SKM-1 treated with dmso at 0.1 percent for 144 hours (cell line): ENCODE results near the gene ADAMTS12.
A peak's percentile ranks its signal among the peaks of the same experiment; 100 is the strongest.

Experiments used
- DNase-seq: peaks from one replicate; lab custom pipeline; 2025; ENCODE audit not compliant: unreplicated experiment; lab: John Stamatoyannopoulos, UW

The ADAMTS12 gene

DNA sequence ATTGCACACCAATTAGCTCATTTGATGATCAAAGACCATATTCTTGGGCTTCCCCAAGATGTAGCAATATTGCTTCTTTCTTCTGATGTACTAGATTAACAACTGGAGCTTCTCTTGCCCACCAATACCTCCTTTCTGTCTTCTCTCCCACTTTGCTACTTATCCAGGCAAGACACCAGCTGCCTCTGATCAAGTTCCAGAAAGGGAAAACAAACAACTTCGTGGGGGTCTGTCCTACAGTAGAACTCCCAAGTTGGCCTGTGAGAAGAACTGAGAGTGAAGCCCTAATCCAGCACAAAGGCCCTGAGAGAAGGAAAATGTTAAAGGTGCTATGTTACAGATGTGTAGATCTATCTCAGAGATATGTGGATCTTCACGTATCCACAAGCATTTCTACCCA is 44.9 kb downstream of the ADAMTS12 start:
- DNase-seq: no peak

GRCh38 chr5:33843579-33843978 is 48.2 kb downstream of the ADAMTS12 start:
- DNase-seq: no peak

- no peak for DNase-seq
Measured at GRCh38 chr5:33842456-33842855, 49.3 kb downstream of the ADAMTS12 start.

DNA sequence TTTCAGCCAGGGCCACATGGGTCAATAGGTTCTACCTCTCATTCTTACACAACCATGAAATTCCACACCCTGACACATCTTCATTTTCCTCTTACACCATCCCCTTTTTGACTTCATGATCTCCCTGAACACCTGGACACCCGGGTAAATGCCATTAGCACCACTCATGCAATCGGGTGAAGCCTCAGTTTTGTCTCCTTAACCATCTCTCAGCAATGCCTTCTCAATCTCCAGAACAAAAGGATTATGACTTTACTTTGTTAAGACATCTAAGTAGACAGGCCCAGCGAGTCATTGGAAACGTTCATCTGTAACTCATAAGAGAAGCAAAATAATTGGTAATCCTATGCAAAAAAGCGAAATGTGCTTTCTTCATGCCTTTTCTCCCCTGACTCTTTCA is 49.9 kb downstream of the ADAMTS12 start:
- no peak for DNase-seq

DNA sequence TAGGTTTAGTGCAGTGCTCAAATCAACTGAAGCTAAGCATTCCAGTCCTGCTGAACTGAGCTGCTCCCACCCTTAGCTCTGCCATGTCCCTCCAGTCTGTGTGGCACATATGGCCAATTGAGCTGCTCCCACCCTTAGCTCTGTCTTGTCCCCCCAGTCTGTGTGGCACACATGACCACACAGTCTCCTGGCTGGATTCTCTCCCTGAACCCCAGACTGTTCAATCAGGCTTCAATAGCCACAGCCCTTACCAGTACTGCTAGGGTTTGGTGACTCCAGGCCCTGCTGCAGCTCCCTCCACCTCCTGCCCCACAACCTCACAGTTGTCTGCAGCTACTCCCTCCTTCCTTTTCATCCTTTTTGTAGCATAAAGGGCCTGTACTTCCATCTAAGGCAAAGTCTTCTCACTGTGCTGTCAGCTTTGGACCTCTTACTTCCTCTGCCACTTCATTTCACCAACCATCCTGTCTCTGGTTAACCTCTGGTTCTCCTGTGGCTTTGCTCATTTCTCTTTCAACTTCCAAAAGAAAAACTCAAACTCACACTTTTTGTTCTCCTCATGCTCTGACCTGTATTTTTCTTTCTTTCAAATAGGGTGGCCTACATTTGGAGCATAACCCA is 50.8 kb downstream of the ADAMTS12 start:
- DNase-seq: no peak

GRCh38 chr5:33837301-33837700 is 54.5 kb downstream of the ADAMTS12 start:
- DNase-seq: no peak

DNA sequence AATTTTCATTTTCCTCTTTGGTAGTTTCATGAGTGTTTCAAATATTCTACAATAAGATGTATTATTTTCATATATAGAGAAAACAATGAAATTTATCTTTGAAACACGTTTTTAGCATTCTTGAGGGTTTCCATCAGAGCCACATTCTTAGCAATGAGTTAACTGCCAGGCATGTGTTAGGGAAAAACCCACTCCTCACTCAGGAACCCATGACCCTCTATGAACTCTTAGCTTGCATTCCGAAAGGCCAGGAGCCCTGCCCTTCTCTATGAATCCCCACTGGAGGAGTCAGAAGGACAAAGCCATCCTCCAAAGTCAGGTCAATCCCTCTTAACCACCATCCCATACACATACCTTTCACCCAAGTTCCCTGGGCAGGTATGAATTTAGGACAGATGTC is 57.5 kb downstream of the ADAMTS12 start:
- no peak for DNase-seq

DNA sequence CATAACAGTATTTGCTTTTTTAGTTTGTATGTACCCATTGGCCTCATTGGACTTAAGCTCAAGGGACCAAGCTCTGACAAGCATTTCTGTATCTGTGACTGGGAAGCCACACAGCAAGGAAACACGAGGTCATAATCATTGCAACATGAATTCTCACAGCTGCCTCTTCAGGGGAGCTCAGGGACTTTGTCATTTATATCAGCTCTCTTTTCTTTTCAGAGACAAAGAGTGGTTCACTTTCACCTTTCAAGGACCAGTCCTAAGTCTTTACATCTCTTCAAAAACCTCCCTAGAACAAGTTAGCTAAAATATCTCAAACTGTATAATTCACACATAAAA is 58.6 kb downstream of the ADAMTS12 start:
- no peak for DNase-seq

GRCh38 chr5:33832404-33833236 is 59.2 kb downstream of the ADAMTS12 start:
- no peak for DNase-seq

GRCh38 chr5:33831041-33831440 is 60.7 kb downstream of the ADAMTS12 start:
- DNase-seq: no peak

- no peak for DNase-seq
Measured at GRCh38 chr5:33829430-33829829, 62.4 kb downstream of the ADAMTS12 start.

DNA sequence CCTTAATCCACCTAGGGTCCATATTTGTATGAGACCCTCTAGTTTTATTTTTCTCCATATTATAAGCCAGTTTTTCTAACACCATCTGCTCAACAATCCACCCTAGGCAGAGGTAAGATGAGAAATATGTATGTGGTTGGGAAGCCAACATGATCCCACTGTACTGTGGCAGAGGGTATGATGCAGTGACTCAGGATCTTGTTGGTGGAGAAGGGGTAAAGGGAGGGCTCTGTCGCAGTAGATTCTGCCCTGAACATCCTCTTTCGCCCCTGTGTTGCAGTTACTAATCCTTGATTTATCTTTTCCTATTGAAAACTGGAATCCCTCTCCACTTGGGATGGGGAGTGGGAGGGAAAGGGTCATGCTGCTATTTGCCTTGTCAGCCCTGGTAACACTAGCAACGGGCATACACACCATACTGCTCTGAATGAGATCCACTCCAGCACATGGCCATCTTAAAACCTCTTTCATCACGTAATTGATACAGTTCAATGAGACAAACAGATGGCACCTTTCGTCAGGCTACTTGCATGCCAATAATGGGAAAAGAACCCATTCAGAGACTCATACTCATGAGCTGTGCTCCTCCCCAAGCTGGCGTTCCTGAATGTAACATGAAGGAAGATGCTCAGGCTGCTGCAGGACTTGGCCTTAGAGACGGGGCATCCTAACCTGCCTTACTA is 63.0 kb downstream of the ADAMTS12 start:
- DNase-seq: no peak

- no peak for DNase-seq
Measured at GRCh38 chr5:33827885-33828284, 63.9 kb downstream of the ADAMTS12 start.

DNA sequence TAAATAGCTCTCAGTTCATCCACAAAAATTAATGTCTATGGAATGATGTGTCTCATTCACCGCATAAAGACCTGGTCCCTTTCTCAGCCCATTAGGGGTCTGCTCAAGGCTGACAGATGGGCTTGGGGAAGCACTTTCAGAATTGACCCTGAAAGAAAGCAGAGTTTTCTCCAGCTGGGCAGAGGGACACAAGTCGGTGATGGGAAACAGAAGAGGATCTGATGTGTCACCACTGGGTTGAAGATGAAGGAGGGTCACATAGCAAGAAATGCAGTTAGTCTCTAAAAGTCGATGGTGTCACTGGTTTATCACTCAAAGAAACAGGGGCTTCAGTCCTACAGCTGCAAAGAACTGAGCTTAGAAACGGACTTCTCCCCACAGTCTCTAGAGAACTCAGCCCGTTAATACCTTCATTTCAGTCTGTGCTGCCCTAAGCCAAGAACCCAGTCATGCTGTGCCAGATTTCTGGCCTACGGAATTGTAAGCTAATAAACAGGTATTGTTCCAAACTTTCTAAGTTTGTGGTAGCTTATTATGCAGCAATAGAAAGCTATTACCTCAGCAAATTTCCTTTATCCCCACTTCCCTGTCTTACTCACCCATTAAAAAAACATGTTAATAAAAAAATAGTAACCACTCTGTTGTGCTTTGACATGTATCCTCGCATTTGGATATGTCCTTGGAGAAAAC is 64.6 kb downstream of the ADAMTS12 start:
- no peak for DNase-seq

GRCh38 chr5:33824516-33825195 is 67.1 kb downstream of the ADAMTS12 start:
- peak; percentile 79 for DNase-seq

DNA sequence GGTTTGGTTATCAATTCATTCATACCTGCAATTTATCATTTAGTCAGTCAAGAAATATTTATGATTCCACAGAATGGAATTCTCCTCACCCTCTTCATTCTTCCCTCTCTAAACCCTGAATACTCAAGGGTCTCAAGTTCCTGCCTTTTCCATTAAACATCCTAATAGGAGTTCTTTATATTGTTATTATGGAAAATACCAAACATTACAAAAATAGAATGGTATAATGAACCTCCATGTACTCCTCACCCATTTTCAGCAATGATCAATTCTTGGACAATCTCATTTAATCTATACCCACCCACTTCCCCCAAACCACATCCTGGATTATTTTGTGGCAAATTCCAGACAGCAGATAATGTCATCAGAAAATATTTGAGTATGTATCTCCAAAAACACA is 74.5 kb downstream of the ADAMTS12 start:
- no peak for DNase-seq

GRCh38 chr5:33816791-33817190 is 75.0 kb downstream of the ADAMTS12 start:
- DNase-seq: no peak

DNA sequence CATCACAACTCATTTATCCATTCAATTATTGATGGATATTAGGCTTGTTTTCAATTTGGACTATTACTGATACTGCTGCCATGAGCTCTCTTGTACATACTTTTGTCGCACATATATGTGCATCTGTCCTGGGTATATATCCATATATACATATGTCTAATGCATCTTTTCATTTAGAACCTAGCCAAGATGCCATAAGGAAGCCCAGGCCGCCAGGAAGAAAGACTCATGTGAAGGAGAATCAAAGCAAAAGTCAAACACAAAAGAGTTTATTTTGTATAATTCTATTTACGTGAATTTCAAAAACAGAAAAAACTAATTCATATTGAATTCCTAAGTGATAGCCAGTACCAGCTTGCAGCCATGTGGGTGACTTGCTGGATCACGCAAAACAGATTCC is 79.0 kb downstream of the ADAMTS12 start:
- DNase-seq: no peak

GRCh38 chr5:33810491-33811120 is 81.2 kb downstream of the ADAMTS12 start:
- no peak for DNase-seq

DNA sequence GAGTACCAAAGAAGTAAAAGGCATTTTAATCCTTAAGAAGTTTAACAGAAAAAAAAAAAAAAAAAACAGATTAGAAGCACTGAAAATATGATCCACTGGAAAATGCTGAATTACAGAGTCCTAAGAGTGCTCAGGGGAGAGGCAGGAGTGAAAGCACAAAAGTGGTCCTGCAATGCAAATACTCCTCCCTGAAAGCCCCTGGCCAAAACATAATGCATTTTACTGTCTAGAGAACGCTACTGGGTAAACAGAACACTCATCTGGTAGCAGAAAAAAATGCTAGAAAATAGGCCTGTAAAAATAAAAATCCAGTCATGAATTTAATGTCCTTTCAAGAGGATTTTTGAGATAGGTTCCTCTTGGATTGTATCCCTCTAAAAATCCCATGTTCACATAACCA is 81.9 kb downstream of the ADAMTS12 start:
- DNase-seq: no peak

DNA sequence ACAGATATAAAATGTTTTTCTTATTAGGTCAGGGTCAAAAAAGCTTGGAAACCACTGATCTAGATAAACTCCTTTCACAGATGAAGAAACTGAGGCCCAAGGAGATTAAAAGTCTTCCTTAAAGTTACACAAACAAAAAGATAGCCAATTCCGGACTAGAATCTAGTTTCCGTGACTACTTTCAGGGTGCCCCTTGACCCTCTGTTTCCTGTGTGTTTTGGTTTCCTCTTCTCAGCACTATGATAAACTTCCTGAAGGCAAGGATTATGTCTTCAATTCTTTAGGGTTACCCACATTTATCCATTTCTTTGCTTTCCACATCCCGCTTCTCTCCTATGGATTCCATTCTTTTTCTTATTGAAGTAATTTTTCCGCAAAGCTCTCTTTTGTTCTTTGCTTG is 83.1 kb downstream of the ADAMTS12 start:
- no peak for DNase-seq
